Endothelial cell (in vitro differentiated cells): ENCODE data around the gene ZBED3. TPM values are rescaled to one million over a fixed set of nuclear protein-coding genes. Genes with fewer than 3 reads are reported as not detected.

ENCODE experiments used
- DNase-seq: peaks from one replicate; pipeline ENCODE4 v3.0.0; 2021; ENCODE audit warnings: low spot score
- H3K27ac Mint-ChIP-seq: one replicate; pipeline ENCODE4 v1.8.0; 2021; ENCODE audit warnings: mixed read lengths, inconsistent platforms; ENCODE audit not compliant: unreplicated experiment
- H3K27me3 Mint-ChIP-seq: one replicate; pipeline ENCODE4 v1.8.0; 2021; ENCODE audit warnings: mild to moderate bottlenecking, moderate library complexity, mixed read lengths, inconsistent platforms; ENCODE audit not compliant: unreplicated experiment
- H3K36me3 Mint-ChIP-seq: one replicate; pipeline ENCODE4 v1.8.0; 2021; ENCODE audit warnings: mild to moderate bottlenecking, low read depth, mixed read lengths, inconsistent platforms; ENCODE audit not compliant: unreplicated experiment
- H3K4me1 Mint-ChIP-seq: one replicate; pipeline ENCODE4 v1.8.0; 2021; ENCODE audit warnings: mild to moderate bottlenecking, mixed read lengths, inconsistent platforms; ENCODE audit not compliant: unreplicated experiment
- H3K4me3 Mint-ChIP-seq: one replicate; pipeline ENCODE4 v1.8.0; 2021; ENCODE audit warnings: mild to moderate bottlenecking, mixed read lengths, inconsistent platforms; ENCODE audit not compliant: unreplicated experiment
- H3K9me3 Mint-ChIP-seq: one replicate; pipeline ENCODE4 v1.8.0; 2021; ENCODE audit warnings: mixed read lengths, inconsistent platforms; ENCODE audit not compliant: unreplicated experiment
- CTCF ChIP-seq: fragments of 200-600 bp; sonication (generic); IDR thresholded peaks from one replicate; pipeline ENCODE4 v1.5.0; 2021; ENCODE audit warnings: antibody characterized with exemption; ENCODE audit not compliant: unreplicated experiment
- total RNA-seq: library from RNA; stranded (reverse); fragmentation: NEBNext Ultra II Directional; extraction: Animal tissue kit (Norgen Biotek cat#: 25700); gene quantifications from one replicate; pipeline ENCODE4 v1.2.1, GENCODE V29; 2021; ENCODE audit not compliant: unreplicated experiment

ZBED3 gene
- total RNA-seq, 1 donor from 2014 or later = 13.0 TPM

- Mint-ChIP-seq H3K4me1 (no peaks in the 10 kb centered on the region), H3K36me3 (peaks cover 29% of the 10 kb centered on the region), H3K27me3 (no peaks in the 10 kb centered on the region), H3K9me3 (no peaks in the 10 kb centered on the region), H3K4me3 (no peak overlapping the region), H3K27ac (no peak overlapping the region)
- TF ChIP-seq CTCF = no peak
- no peak for DNase-seq
These were observed 20.9 kb downstream of the ZBED3 start for GRCh38 chr5:77066184-77066583.

GRCh38 chr5:77065256-77065655, 21.8 kb downstream of the ZBED3 start:
- H3K4me3 Mint-ChIP-seq = no peak overlapping the region
- DNase-seq = no peak
- no peaks in the 10 kb centered on the region for H3K9me3 Mint-ChIP-seq
- no peak for TF ChIP-seq CTCF
- H3K27me3 Mint-ChIP-seq = no peaks in the 10 kb centered on the region
- no peaks in the 10 kb centered on the region for H3K4me1 Mint-ChIP-seq
- peaks cover 28% of the 10 kb centered on the region for H3K36me3 Mint-ChIP-seq
- no peak overlapping the region for H3K27ac Mint-ChIP-seq

GRCh38 chr5:77064040-77064439, 23.0 kb downstream of the ZBED3 start:
- Mint-ChIP-seq H3K27ac (no peak overlapping the region), H3K27me3 (no peaks in the 10 kb centered on the region), H3K4me1 (no peaks in the 10 kb centered on the region), H3K36me3 (peaks cover 19% of the 10 kb centered on the region), H3K4me3 (no peak overlapping the region), H3K9me3 (no peaks in the 10 kb centered on the region)
- no peak for TF ChIP-seq CTCF
- no peak for DNase-seq

DNA sequence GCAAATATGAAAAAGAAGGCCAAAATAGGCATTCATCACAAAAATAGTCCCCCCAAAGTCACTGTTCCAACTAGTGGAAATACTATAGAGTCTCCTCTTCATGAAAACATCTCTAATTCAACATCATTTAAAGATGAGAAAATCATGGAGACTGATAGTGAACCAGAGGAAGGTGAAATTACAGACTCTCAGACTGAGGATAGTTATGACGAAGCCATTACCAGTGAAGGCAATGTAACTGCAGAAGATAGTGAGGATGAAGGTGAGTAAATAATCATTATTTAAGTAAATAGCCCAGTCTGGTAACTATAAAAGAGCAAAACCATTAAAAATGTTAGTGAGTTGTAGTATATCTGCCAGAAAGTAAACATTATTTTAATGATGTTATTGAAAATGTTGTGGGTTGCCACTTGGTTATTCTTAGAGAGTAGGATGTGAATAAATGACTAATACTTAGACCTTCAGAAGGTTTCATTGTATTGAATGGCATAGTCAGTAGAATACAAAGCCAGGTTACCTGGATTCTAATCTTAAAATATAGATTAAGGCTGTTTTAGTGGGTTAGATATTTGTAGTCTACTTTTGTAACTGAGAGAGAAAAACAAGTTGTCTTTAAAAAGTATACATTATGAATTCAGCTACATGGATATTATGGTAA, 40.5 kb downstream of the ZBED3 start:
- H3K4me1 Mint-ChIP-seq = peaks cover 6% of the 10 kb centered on the region
- H3K4me3 Mint-ChIP-seq = no peak overlapping the region
- H3K36me3 Mint-ChIP-seq = peaks cover 24% of the 10 kb centered on the region
- no peak for TF ChIP-seq CTCF
- no peak overlapping the region for H3K27ac Mint-ChIP-seq
- no peaks in the 10 kb centered on the region for H3K9me3 Mint-ChIP-seq
- no peak for DNase-seq
- H3K27me3 Mint-ChIP-seq = peaks cover 2% of the 10 kb centered on the region

- peaks cover 4% of the 10 kb centered on the region for H3K27me3 Mint-ChIP-seq
- DNase-seq = no peak
- H3K36me3 Mint-ChIP-seq = peaks cover 5% of the 10 kb centered on the region
- peaks cover 5% of the 10 kb centered on the region for H3K4me1 Mint-ChIP-seq
- H3K4me3 Mint-ChIP-seq = no peak overlapping the region
- TF ChIP-seq CTCF = no peak
- no peak overlapping the region for H3K27ac Mint-ChIP-seq
- peaks cover 3% of the 10 kb centered on the region for H3K9me3 Mint-ChIP-seq
These were observed 51.1 kb downstream of the ZBED3 start for GRCh38 chr5:77035950-77036349.
